Smooth muscle cell of the pulmonary artery (primary cell): ENCODE measurements around the gene OR2S2. TPM values are rescaled to one million over a fixed set of nuclear protein-coding genes. Genes with fewer than 3 reads are reported as not detected.

ENCODE experiments used
- total RNA-seq: library from RNA; depleted of rRNA; stranded (reverse); fragments of >200 nt; gene quantifications from 2 replicates; pipeline ENCODE4 v1.2.3, GENCODE V29; 2014

OR2S2 gene, protein sequence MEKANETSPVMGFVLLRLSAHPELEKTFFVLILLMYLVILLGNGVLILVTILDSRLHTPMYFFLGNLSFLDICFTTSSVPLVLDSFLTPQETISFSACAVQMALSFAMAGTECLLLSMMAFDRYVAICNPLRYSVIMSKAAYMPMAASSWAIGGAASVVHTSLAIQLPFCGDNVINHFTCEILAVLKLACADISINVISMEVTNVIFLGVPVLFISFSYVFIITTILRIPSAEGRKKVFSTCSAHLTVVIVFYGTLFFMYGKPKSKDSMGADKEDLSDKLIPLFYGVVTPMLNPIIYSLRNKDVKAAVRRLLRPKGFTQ
- not detected in 2 replicates for total RNA-seq

GRCh38 chr9:35958104-35958837, at the start of gene OR2S2:
TSS of gene OR2S2 (minus strand) at chr9:35958154. CDS start at chr9:35958098, 56 bp downstream.

DNA sequence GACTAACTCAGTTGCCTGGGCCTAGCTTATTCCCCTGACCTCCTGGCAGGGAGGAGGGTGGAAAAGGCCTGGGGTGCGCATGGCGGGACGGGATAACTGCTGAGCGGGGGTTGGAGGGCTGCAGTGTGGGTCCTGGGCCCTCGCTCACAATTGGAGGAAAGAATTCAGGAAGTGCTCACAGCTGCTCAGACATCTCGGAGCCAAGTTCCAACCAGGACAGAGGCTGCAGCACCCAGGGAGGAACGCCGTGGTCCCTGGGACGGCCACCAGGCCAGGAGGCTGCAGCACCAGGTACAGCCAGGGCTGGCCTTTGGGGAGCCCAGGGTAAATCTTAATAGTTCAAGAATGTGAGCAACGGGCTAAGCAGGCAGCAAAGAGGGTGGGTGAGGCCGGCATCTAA, 48.7 kb downstream of the OR2S2 start, which contains the start of gene SPAAR:
TSS of gene SPAAR (plus strand) at position 217 of the 400 bp plus-strand sequence. CDS start 974 bp downstream, outside the sequence.

Other genes with a start within 250 kb of the OR2S2 start
- 616 and 792 TPM in 2 replicates for gene TLN1, start 226.0 kb downstream of the OR2S2 start, total RNA-seq
- 62.6 and 72.7 TPM in 2 replicates for gene CREB3, start 225.5 kb downstream of the OR2S2 start, total RNA-seq
- gene GBA2, start 208.9 kb downstream of the OR2S2 start, total RNA-seq, result 24.0 and 30.9 TPM in 2 replicates
- 23.0 and 25.0 TPM in 2 replicates for gene RGP1, start 208.9 kb downstream of the OR2S2 start, total RNA-seq
- gene MSMP, start 203.9 kb downstream of the OR2S2 start, total RNA-seq, result 0.43 TPM in 1 of 2 replicates, not detected in the other
- gene NPR2, start 166.6 kb downstream of the OR2S2 start, total RNA-seq, result 43.6 and 53.1 TPM in 2 replicates
- gene SPAG8, start 145.9 kb downstream of the OR2S2 start, total RNA-seq, result 0.91 and 1.3 TPM in 2 replicates
- gene HINT2, start 143.1 kb downstream of the OR2S2 start, total RNA-seq, result 11.4 and 11.8 TPM in 2 replicates
- not detected in 2 replicates for gene FAM221B, start 129.4 kb downstream of the OR2S2 start, total RNA-seq
- gene TMEM8B, start 128.9 kb downstream of the OR2S2 start, total RNA-seq, result 7.0 and 8.5 TPM in 2 replicates
- not detected in 2 replicates for gene OR13J1, start 87.8 kb downstream of the OR2S2 start, total RNA-seq
- gene HRCT1, start 52.0 kb downstream of the OR2S2 start, total RNA-seq, result 0.39 and 0.59 TPM in 2 replicates
- gene SPAAR, start 48.7 kb downstream of the OR2S2 start, total RNA-seq, result 0.13 and 0.26 TPM in 2 replicates
- 39.0 and 75.2 TPM in 2 replicates for gene RECK, start 78.8 kb upstream of the OR2S2 start, total RNA-seq
- gene GLIPR2, start 178.6 kb upstream of the OR2S2 start, total RNA-seq, result 18.8 and 27.0 TPM in 2 replicates
- 3.6 and 3.7 TPM in 2 replicates for gene CCIN, start 211.2 kb upstream of the OR2S2 start, total RNA-seq
- gene CLTA, start 232.8 kb upstream of the OR2S2 start, total RNA-seq, result 158 and 167 TPM in 2 replicates